Measurements from ENCODE around the gene LZTR1.

The LZTR1 gene

DNA sequence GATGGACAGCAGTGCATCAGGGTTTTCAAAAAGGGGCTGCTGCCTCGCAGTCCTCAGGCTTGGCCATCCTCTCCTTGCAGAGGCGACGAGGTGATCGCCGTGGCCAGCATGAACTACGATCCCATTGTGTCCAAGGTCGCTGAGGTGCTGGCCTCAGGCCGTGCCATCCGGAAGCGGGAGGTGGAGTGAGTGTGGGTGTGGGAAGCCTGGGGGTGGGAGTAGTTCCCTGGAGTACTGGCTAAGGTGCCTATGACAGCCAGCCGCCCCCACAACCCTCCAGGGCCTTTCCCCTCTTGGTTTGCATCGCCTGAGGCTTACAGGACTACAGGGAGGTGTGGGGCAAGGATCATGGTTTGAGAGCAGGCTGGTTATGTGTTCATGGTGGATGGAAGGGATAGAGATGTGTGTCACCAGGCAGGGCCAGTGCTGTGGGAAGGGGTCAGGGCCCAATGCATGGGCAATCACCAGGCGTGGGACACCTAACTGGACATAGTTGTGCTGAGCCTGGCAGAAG is 2.1 kb upstream of the LZTR1 start:
- no peak for DNase-seq (ENCODE audit: low read depth in 2 of 2, low spot score in 1 of 2)

DNA sequence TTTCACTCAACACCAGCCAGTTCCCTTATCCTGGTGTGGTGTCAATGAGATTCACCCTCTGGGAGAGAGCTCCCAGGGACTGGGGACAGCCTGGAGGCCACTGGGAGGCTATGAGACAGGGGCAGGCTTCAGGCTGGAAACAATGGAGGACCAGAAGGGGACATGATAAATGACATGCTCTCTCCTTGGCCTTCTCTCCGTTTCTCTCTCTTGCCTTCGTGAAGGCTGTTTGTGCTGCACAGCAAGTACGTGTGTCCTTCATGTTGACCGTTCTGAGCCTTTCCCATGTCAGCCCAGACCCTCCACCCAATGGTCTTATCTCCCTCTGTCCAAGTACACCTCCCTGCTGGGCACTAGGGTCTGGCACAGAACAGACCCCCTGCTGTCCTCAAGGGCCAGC is 1.6 kb upstream of the LZTR1 start:
- DNase-seq (ENCODE audit: low read depth in 2 of 2, low spot score in 1 of 2), result no peak

DNA sequence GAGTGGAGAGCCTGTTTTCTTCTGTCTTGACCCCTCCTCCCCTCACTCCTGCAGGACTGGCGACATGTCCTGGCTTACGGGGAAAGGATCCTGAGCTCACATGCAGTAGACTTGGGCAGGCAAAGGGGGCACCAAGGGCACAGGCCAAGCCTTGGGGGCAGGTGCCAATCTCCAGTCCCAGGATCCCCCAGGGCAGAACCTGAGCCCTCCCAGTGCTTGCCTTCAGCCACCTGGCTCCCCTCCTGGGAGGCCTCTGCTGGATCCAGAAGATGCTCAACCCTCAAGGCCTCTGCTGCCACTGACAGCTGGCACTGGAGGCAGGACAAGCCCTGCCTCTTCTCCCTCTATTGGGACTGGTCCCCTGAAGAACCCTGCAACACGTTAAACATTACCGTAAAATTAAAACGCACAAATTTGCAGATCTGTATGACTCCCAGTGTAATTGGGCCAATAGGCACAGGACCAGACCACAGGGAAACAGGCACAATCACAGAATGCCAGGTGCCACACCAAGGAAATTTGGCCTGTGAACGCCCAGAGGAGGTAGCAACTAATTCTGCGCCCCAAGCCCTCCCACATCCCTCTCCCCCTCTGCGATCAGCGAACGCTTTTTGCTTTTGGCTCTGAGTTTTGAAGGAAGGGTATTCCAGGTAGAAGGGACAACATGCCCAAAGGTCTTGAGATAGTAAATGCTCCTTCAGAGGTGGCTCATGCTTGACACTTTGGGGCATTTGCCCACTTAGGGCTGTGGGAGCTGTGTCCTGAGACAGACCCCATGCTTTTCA is 967 bp upstream of the LZTR1 start:
- DNase-seq (ENCODE audit: low read depth in 2 of 2, low spot score in 1 of 2), result no peak

DNA sequence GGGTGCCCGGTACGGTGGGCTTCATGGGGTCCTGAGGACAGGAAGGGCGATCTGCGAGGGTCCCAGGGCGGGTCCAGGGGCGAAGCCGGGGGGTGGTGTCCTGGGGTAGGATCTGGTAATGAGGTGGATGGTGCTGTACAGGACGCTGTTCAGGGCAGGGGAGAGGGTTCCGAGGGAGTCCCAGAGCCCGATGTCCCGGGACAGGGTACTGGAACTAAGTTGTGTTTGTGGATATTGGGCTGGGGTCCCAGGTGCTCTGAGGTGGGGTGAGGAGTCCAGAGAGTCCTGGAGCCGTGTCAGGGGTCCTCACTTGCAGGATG is 426 bp downstream of the LZTR1 start:
- DNase-seq (ENCODE audit: low read depth in 2 of 2, low spot score in 1 of 2), result no peak

DNA sequence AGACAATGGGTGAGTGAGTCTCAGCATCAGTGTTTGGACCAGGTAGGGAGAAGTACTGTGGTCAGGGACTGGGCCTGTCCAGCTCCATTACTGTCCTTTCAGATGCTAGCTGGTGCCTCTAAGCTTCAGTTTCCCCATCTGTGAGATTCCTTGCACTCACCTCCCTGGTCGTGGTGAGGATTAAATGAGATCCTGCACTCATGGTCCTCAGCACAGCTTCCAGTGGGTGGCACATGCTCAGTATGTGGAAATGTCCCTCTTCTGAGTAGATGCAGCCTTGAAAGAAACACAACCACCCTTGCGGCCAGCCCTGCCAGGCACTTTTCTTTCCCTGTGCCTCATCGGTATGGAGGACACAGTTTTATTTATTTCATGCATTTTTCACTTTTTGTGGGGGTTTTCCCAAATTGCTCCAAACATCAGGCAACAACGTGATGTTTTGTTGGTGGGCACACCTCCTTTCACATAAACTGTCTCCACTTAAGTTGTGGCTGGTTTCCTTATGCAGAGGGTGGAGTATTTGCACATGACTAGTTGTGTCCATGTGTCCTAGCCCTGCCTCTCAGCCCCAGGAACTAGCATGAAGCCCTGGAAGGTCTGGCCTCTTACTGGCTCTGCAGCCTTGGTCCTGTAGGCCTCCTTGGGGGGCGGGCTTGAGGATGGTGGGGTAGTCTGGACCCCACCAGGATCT is 1.1 kb downstream of the LZTR1 start:
- DNase-seq (ENCODE audit: low read depth in 2 of 2, low spot score in 1 of 2), result no peak

DNA sequence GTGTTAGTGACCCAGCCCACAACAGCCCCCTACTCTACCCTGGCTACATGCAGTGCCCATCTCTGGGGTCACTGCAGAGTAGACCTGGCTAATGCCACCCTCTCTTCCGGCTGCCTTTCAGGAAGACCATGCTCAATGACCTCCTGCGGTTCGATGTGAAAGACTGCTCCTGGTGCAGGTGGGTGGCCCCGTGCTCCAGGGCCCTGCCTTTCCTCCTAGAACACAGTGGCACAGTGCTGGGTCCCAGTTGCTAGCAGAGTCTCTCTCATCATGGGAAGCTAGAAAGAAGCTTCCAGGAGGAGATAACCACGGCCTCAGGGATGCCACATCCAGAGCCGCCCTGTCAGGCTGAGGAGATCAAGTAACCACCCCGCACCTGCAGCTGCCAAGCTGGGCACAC is 3.6 kb downstream of the LZTR1 start:
- DNase-seq (ENCODE audit: low read depth in 2 of 2, low spot score in 1 of 2), result no peak

DNA sequence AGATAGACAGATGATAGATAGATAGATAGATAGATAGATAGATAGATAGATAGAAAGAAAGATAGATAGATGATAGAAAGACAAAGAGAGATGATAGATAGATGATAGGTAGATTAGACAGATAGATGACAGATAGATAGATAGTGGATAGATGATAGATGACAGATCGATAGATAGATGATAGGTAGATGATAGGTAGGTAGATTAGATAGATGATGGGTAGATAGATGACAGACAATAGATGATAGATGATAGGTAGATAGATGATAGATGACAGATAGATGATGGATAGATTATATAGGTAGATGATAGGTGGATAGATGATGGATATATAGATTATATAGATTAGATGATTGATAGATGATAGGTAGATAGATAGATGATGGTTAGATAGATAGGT is 4.3 kb downstream of the LZTR1 start:
- no peak for DNase-seq (ENCODE audit: low read depth in 2 of 2, low spot score in 1 of 2)

DNA sequence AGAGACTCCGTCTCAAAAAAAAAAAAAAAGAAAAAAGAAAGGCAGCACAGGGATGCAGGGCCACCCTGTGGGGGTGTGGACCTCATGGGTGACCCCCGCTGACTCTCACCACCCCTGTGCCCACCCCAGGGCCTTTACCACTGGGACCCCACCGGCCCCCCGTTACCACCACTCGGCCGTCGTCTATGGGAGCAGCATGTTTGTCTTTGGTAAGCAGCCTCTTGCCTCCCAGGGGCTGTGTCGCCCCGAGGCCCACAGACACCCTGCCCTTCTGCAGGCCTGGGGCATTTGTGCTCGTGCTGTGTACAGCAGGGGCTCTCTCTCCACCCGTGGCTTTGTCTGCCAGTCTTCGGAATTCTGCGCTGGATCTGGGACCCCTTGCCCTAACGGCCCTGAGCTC is 5.3 kb downstream of the LZTR1 start:
- no peak for DNase-seq (ENCODE audit: low read depth in 2 of 2, low spot score in 1 of 2)

DNA sequence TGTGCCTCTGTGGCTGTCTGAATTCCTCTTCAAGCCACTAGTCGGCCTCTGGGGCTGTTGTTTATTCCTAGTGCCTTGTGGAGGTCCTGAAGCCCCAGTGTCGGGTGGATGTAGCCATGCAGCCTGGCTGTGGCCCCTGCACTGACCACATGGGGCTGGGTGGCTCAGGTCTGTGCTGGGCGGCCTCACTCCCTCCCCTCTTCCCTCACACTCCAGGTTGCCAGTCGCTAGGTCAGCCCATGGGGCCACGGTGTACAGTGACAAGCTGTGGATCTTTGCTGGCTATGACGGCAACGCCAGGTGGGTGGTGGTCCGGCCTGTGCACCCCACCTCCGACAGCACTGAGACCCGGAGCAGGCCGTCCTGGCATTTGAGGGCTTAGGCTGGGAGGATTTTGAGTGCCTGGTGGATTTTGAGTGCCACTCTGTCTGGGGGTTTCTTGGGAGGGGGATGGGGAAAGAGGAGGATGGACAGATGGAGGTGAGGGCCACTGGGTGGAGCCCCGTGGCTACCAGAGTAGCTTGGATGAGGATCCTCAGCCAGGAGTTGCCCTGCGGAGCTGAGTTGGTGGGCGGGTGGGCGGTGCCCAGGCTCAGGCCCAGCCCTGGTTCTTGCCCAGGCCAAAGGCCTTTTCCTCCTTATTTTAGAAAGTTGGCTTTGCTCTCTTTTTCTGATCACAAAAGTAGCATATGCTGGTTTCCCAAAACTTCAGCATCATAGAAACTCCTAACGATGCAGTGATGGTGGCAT is 6.7 kb downstream of the LZTR1 start:
- DNase-seq (ENCODE audit: low read depth in 2 of 2, low spot score in 1 of 2), result no peak

DNA sequence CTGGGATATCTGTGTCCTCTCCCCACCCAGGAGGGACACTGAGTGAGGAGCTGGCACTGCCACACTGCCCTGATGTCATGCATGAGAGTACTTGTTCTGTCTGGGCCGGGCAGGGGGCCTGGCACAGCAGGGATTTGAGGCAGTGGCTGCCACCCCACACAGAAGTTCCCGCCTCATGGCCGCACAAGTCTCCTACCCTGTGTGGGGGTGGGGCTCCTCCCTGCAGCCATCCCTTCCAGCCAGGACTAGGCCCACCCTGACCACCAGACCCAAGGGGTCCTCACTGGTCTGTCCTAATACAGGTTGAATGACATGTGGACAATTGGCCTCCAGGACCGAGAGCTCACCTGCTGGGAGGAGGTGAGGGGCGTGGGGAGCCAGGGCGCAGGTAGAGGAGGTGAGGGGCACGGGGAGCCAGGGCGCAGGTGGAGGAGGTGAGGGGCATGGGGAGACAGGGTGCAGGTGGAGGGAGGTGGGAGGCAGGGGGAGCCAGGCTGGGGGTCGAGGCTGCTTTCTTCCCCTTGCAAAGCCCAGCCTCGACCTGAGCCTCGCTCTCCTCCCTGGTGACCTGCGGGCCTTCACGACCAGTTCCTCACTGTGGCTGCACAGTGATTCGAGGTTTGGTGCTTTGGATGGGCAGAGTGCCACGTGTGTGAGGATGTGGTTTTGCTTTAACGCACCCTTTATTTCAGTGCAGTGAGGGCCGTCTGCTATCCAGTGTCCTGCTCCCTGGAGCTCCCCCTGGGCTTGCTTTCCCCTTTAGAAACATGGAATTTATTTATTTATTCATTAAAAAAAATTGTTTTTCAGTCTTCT is 7.4 kb downstream of the LZTR1 start:
- DNase-seq (ENCODE audit: low read depth in 2 of 2, low spot score in 1 of 2), result no peak

DNA sequence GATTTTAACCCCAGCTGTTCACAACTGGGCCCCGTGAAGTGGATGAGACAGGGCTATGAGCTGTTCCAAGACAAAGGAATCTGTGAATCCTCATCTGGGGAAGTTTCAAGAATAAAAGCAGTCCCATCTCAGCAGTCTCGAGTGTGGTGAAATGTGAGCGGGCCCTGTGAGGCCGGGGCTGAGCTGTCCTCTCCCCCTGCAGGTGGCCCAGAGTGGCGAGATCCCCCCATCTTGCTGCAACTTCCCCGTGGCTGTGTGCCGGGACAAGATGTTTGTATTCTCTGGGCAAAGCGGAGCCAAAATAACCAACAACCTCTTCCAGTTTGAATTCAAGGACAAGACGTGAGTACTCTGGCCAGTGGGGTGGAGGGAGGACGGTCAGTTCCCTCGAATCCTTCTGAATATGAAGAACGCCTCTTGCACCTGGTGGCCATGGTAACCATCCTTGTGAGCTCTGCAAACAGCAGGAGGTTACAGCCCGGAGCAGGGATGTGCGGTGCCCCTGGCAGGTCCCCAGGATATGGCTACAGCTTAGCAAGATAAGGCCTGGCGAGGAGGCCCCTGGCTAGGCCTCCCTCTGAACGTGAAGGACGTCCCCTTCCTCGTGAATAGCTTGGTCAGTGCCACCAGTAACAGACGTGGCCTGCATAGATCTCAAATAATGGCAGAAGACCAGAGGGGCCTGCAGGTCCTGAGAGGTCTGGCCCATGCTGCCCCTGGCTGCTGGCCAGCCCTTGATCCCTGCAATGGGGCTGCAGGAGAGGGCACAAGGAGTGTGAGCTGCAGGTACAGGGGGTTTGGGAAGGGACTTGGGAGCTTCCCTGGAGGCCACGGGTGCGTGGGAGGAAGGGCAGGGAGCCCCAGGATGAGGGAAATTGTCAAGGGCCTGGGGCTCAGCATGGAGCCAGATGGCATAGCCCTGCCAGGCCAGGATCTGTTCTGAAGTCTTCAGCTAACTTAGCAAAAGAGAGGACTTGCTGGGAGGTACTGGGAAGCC is 8.4 kb downstream of the LZTR1 start:
- DNase-seq (ENCODE audit: low read depth in 2 of 2, low spot score in 1 of 2), result no peak

DNA sequence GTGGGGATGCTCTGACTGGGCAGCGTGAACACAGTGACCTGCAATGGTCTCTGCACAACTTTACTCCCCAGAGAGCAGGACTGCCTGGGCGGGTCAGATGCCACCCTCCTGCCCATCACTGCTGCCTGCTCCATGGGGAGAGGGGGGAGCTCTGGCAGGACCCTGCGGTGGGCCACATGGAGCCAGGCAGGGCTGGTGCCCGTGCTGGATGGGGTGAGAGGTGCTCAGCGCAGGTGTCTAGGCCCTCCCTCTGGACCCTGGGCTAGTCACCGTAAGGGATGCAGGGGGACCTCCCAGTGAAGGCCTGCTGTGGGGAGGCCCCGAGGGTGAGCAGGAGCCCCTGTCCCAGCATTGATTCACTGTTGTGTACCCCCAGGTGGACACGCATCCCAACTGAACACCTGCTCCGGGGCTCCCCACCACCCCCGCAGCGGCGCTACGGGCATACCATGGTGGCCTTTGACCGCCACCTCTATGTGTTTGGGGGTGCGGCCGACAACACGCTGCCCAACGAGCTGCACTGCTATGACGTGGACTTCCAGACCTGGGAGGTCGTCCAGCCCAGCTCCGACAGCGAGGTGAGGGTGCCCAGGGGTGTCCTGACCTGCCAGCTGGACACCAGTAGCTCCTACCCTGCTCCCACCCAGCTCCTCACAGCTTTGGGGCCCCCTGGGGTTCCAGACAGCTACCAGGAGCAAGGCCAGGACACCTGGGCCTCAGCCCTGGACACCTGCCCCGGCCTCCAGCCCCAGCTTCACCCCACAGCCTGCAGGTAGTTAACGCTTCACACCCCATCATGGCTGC is 9.4 kb downstream of the LZTR1 start:
- DNase-seq (ENCODE audit: low read depth in 2 of 2, low spot score in 1 of 2), result no peak

DNA sequence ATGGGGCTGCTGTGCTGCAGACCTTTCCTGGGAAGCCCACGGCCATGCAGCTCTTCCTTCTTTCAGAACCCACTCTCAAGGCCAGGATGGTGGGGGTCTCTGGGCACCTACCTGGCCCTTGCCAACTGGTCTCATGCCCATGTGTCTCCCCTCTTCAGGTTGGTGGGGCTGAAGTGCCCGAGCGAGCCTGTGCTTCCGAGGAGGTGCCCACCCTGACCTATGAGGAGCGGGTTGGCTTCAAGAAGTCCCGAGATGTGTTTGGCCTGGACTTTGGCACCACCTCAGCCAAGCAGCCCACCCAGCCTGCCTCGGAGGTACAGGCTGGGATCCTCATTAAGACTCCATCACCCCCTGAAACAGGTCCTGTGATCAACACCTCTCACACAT is 10.0 kb downstream of the LZTR1 start:
- no peak for DNase-seq (ENCODE audit: low read depth in 2 of 2, low spot score in 1 of 2)

DNA sequence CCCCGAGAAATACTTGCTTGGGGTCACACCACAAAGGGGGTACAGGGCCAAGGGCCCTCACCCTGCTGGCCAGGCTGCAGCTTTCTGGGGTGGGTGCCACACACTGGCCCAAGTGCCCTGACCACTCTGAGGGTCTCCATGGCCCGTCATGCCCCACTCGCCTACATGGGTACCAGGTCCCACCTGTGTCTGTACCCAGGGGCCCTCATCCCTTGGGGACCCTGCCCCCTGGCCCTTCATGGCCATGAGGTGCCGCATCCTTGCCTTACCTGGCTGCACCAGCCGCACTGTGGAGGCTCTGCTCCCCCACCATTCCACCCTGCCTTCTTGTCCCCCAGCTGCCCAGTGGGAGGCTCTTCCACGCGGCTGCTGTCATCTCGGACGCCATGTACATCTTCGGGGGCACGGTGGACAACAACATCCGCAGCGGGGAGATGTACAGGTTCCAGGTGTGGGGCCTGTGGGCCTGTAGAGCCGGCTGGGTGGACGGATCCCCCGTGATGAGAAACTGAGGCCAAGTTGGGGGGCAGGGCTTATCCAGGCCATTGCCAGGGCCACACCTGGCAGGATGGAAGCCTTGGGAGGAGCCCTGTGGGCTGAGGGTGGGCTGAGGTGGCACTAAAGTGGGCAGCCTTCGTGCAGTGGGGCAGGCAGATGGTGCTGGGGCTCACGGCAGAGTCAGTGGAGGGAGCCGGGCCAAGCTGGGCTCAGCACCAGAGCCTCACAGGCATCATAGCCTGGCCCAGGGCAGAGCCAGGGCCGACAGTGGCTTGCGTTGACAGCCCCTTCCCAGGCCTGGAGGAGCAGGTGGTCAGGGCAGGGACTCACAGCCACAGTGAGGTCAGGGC is 10.6 kb downstream of the LZTR1 start:
- no peak for DNase-seq (ENCODE audit: low read depth in 2 of 2, low spot score in 1 of 2)

DNA sequence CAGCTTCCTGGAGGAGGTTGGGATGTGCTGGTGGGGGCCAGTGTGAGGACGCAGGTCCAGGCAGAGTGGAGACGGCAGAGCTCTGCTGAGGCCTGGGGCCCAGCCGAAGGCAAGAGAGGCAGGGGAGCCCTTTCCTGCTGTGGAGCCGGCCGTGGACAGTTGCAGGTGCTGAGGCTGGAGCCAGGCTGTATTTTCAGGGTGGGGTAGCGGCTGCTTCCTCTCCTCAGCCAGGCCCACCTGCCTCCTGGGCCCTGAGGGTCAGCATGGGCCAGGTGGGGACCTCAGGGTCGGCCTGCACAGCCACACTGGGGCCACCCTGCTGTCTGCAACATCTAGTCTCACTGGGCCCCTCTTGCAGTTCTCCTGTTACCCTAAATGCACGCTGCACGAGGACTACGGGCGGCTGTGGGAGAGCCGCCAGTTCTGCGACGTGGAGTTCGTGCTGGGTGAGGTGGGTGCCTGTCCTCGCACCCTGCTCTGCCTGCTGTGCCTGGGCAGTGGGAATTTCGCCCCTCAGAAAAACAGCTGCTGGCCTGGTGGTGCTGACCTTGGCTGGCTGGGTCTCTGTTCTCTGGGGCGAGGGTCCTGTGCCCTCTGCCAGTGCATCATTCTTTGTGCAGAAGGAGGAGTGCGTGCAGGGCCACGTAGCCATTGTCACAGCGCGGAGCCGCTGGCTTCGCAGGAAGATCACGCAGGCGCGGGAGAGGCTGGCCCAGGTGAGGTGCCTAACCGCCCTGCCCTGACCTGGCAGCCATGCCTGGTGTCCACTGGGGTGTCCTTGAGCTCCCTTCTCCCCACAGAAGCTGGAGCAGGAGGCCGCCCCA is 11.4 kb downstream of the LZTR1 start:
- DNase-seq (ENCODE audit: low read depth in 2 of 2, low spot score in 1 of 2), result no peak

DNA sequence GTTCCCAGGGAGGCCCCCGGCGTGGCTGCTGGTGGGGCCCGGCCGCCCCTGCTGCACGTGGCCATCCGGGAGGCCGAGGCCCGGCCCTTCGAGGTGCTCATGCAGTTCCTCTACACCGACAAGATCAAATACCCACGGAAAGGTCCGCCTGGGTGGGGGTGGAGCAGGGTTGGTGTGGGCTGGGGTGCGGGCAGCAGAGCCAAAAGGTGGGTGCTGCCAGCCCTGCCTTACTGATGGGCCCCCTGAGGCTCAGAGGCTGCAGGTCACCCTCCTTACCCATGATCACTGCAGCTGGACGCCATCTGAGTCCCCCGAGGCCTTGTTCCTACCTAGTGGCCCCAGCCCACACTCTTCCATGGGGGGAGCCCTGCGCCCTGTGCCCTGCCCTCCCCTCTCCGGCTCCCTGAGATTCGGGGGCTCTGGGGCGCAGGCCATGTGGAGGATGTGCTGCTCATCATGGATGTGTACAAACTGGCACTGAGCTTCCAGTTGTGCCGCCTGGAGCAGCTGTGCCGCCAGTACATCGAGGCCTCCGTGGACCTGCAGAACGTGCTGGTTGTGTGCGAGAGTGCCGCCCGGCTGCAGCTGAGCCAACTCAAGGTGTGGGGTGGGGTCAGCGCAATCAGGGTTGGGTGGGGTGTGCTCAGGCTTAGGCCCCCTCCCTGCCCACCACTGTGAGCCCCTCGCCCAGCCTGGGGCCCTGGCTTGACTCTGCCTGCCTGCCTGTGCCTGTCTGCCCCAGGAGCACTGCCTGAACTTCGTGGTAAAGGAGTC is 12.2 kb downstream of the LZTR1 start:
- no peak for DNase-seq (ENCODE audit: low read depth in 2 of 2, low spot score in 1 of 2)

DNA sequence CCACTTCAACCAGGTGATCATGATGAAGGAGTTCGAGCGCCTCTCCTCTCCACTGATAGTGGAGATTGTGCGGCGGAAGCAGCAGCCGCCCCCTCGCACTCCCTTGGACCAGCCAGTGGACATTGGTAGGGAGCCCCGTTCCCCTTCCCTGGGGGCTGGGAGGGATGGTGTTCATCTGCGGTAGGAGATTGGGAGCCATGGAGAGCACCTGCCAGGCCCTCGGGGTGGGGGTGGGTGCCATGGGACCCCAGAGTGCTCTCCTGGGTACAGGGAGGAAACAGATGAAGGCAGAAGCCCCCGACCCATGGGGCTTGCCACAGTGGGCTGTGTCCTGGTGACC is 12.8 kb downstream of the LZTR1 start:
- no peak for DNase-seq (ENCODE audit: low read depth in 2 of 2, low spot score in 1 of 2)

Measured in stimulated activated CD8-positive, alpha-beta memory T cell treated with anti-CD3 and anti-CD28 coated beads, Interleukin-4, amount 100 ng/mL, for 4 hours (primary cell).